AG08395 (cell line): ENCODE results near the gene USP36.
"Not testable (repeated sequence)": the region's sequence is repeated elsewhere in the genome, so short reads cannot be mapped to it uniquely, and the experiment has no call there.

Experiments used
- DNase-seq: peaks from one replicate; pipeline ENCODE4 v3.0.0; 2012; ENCODE audit warnings: mixed read lengths, low spot score

Gene USP36

DNA sequence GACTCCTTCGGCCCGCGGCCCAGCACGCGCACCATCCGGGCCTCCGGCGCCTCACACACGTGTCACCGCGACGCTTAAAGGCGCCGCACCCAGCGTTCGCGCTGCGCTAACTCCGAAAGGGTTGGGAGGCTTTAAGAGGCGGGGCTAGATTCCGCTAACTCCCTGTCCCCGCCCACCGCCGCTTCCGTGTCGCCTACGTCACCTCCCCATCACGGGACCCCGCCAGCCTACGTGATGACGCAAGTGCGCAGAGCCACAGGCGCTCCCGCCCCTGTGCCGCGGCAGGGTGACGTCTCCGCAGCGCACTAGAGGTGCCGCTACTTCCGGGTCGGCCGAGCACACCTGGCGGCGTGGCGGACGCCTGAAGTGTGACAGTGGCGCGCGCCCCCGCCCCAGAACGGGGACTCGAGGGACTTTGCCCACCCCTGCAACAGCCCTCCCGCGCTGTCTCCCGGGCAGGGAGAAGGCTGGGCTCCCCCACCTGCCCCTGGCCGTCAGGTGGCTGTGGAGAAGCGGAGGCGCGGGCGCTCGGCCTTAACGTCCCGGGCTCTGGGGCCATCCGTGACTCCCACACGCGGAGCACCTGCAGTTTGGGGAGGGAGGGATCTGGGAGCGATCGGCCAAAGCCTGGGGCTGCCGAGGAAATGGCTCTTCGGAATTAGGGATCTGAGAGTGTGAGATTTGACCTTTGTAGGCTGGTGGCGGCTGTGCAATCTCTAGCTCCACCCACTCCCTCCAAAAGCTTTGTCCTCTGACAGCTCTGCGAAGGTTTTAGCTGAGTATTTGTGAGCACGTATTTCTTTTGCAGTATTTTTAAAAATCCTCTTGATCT, at the start of gene USP36:
Gene USP36, minus strand, starts transcription at position 35 of the 832 bp plus-strand sequence. CDS start 4,451 bp downstream, outside the sequence.
- DNase-seq = peak; percentile 99

DNA sequence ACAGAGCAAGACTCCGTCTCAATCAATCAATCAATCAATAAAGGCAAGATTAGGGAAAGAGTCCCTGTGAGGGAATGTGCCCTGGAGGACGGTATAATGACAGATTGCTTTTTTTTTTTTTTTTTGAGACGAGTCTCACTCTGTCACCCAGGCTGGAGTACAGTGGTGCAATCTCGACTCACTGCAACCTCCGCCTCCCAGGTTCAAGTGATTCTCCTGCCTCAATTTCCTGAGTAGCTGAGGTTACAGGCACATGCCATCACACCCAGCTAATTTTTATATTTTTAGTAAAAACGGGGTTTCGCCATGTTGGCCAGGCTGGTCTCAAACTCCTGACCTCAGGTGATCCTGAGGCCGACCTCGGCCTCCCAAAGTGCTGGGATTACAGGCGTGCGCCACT, 49.5 kb upstream of the USP36 start:
- not testable (repeated sequence) for DNase-seq

DNA sequence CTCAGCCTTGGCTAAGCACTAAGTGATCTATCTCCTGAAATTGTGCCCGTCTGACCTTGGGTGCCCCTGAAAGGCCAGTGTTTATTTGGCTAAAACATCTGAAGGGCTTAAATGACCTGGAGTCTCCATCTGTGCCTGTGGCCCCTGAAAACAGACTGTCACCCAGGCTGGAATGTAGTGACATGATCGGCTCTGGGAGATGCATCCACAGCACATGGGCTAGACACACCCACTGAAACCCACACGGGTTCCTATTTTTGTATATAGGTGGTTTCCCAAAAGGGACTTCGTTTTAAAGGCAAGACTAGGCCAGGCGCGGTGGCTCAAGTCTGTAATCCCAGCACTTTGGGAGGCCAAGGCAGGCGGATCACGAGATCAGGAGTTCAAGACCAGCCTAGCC, 48.9 kb upstream of the USP36 start:
- no peak for DNase-seq

DNA sequence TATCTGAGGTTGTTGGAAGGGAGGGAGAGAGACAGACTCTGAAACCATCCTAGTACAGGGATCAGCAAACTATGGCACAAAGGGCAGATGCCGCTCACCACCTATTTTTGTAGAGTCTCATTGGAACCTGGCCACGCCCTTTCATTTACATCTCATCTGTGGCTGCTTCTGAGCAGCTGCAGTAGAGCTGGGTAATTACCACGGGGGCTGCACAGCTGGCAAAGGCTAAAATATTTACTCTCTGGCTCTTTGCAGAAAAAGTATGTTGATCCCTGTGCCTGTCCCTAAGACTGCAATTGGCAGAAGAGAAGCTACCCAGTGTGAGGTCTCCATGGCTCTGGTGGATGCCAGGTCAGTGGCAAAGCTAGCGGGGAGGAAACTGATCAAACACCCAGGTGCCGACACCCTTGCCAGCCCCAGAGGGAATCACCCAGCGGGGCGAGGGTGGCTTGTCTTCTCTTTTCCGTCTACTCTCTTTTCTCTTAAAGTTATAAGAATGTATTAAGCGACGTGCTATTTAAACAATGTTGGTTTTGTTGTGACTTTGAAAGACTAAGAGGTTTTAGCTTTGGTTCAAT, 48.4 kb upstream of the USP36 start:
- DNase-seq = no peak

DNA sequence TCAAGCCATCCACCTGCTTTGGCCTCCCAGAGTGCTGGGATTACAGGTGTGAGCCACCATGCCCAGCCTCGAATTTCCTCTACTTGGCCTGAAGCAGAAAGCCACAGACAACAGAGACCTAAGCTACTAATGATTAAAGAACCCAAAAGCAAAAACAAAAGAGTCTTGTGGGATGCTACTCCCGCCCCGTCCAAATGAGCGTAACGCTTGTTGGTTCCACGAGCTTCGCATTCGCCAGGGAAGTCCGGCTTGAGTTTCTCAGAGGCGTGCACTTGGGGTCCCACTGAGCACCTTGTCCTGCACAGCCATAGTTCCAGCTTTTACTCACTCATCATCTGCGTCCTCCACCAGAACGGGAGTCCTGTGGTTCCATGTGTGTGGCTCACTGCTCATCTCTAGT, 46.3 kb upstream of the USP36 start:
- DNase-seq = no peak

DNA sequence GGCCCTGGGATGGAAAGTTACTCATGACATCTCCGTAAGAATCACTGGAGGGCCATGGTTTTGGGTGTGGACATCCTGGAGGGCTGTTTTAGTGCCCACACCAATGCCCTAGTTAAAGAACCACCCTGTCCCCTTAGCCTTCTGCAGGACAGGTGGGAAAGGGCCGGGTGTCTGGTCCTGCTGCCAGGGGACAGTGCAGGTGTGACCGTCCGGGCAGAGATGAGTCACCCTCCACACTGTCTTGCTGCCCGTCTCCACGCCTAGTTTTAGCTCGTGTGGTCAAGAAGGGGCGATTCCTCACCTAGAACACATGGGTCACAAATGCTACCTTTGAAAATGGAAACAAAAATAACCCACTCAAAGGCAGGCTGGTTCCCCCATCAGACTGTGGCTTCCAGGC, 45.3 kb upstream of the USP36 start:
- no peak for DNase-seq

DNA sequence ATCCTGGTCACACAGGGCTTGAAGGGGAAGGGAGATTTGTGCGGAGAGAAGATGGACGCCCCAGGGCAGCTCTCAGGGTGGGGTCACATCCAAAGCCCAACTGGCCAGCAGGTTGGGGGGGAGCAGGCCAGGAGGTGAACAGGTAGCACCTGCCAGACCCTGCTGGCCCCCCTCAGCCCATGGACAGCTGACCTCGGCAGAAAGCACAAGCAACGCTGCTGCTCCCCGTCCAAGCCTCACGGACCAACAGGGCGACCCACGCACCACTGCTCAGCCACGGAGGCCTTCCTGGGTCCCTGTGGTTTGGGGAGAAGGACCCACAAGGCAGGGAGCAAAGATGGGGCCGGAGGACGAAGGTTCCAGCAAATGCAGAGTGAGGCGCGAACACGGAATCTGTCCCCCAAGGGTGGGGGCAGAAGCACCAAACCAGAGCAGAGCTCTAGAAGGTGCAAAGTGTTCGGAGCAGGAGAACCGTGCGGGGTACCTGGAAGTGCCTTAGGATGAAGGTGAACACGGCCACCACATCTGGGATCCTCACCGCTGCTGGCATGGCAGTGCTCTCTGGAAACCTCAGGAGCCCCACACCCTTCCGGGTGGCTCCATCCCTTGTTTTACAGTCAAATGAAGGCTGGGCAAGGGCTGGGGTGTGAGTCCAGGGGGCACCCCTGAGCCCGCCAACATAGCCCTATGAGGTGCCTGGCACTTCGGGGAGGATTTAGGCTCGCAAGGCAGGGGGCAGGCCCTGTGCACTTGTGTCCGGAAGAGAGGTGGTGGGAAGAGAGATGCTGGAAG, 44.5 kb upstream of the USP36 start:
- no peak for DNase-seq

DNA sequence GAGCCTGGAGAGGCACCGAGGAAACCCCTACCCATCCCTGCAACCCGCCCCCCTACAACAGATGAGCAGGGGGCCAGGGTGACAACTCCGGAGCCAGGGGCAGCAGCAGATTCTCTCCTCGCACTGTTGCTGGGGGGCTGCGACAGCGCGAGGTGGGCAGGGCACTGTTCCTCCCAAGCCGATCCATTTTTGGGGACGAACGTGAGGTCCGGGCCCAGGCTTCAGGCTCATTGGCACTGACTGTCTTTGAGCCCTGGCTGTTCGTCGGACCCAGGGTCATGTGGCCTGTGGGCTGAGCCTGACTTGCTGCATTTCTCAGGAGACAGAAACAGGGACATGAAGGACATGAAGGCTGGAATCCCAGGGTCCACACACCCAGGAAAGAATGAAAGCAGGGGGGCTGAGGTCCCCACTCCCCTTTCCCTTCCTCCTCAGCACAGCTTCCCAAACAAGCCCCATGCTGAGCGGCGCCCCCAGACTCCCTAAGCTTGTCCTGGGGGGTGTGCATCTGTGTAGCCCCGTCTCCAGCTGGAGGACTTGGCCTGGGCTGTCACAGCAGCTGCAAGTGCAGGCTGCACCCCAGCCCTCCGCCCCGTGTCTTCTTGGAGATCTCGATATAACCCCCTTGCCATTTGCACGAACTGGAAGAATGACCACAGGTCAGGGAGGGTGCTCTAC, 43.7 kb upstream of the USP36 start:
- no peak for DNase-seq

DNA sequence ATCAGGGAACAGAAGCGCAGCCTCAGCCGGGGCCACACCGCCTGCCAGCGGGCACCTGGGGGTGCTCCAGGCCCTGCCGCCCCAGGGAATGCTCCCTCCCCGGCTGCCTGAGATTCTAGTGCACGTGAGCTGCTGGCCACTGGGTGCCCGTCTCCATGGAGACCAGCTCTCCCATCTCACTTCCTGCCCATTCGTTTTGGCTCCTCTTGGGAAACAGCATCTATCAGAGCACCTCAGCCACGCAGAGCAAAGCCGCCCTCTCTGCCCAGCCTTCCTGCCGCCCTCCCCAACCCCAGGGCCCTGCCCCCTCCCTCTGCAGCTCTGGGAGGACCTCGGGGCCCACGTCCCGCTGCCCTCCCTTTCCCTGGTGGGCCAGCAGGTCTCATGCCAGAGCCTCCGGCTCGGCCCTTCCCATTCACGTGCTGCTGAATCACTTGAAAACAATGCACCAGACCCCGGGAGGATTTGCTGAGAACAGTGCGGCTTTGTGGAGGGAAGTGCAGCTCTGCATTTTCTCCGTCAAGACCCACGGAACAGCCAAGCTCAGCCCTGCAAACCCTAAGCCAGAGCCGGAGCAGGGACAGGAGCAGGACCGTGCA, 43.0 kb upstream of the USP36 start:
- DNase-seq = peak; percentile 95

DNA sequence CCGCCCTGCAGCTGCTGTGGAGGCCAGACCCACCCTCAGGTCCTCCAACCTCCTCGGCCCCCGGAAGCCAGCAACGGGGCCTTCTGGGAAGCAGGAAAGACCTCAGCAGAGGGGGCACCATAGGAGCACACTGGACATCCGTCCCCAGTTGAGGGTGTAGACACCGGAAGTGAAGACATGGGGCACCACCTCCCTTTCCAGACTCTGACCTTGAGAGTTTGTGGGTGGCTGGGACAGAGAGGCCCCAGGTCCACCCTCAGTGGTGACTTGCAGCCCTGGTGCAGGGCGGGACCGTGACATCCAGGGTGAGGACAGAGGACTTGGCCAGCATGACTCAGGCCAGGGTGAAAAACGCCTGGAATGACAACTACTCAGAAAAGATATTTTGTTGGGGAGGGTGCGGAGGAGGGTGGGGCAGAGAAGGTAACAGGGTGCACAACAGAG, 42.5 kb upstream of the USP36 start:
- DNase-seq = peak; percentile 91

DNA sequence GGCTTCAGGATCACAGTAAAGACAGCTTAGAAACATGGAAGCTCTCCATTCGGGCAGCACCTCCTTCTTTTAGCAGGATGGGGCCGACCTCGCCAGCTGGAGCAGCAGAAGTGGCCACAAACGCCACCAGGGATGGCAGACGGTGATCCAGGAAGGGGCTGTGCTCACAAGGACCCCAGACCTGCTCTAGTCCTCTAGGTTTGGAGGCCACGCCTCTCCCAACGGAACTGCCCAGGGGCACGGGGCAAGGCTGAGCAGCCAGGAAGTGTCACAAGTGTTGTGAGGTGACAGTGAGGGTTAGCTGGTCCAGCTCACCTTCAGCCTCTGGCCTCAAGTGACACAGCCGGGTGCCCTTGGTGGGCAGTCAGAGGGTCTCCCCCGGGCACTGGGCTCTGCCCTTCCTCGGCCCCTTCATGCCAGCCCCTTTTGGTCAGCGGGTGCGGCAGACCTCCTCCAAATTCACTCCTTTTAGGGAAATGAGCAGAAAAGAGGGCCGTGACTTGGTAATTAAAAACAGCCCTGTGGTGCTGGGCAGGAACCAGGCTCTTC, 42.0 kb upstream of the USP36 start:
- no peak for DNase-seq

DNA sequence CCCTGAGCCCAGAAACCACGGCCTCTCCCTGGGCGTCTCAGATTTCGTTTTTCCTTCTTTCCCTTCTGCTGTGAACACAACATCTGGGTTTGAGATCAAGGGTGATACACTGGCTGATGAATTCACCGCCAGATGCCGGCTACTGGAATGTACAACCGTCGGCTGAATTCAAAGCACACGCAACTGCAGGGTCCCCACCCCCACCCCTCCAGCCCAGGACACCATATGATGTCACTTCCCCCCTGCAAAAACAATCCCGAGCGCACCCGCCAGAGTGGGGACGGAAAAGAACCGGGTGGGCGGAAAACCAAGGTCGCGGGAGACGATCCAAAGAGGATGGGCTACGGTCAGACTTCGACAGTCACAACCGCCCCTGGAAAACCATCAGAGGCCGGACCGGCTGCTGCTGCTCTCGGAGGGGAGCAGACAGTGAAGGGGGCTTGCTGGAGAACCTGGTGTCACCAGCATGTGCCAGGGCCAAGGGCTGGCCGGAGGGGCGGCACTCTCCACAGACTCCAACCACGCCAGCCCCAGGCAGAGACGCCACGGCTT, 39.1 kb upstream of the USP36 start:
- peak; percentile 83 for DNase-seq

DNA sequence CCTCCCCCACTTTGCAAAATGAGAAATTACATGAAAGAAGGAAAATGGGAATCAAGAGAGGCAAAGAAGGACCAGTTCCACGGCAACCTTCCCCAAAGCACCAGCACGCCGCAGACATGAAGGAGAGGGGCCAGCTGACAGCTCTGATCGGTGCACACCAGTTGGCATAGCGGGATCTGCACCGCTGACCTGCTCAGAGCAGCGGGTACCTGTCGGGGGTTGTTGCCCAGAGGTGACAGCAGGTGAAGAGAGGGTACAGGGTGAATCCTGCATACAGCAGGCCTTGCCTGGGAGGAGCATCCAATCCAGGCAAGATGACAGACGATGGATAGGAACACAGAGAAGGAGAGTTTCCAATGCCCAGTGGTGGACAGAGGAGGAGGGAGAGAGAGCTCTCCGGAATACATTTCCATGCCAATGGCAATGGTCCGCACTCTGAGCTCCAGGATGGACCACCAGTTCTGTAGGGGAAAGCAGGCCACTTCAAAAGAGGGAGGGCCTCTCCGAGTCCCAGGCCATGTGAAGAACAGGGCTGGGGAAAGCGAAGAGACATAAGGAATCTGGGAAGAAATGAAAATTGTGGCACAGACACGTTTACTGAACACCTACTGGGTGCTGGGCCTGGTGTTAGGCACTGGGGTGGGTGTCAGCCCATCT, 38.4 kb upstream of the USP36 start:
- DNase-seq = no peak

DNA sequence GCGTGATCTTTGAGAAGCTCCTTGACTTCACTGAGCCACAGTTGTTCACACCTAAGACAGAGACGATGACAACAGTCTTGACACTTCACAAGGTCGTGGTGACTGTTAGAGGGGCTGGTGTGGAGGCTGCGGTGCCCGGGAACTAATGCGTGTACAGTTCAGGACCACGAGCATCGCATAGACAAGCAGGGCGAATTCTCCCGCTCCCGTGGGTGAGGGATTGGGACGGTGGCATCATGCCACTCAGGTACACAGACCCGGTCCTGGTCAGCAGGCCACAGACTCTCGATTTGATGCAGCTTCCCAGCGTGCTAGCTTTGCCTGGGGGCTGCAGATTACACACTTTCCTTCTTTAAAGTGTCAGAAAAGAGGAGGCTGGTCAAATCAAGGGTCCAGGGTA, 37.6 kb upstream of the USP36 start:
- DNase-seq = no peak

DNA sequence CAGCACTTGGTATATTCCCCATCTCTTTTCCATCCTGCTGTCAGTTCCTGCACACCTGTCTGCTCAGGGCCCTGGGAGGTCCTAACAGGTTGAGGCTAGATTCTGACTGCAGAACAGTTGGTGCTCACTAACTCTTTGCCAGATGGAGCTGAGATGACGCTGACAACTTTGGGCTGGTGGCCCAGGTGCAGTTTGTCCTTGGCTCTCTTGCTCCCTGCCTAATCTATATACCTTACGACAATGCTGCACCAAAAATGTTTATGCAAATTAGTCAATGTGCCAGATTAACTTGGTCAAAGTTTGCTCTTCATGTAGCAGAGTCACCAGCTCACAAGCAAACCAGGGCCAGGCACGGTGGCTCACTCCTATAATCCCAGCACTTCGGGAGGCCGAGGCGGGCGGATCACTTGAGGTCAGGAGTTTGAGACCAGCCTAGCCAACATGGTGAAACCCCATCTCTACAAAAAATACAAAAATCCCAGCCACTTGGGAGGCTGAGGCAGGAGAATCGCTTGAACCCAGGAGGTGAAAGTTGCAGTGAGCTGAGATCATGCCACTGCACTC, 36.4 kb upstream of the USP36 start:
- not testable (repeated sequence) for DNase-seq

DNA sequence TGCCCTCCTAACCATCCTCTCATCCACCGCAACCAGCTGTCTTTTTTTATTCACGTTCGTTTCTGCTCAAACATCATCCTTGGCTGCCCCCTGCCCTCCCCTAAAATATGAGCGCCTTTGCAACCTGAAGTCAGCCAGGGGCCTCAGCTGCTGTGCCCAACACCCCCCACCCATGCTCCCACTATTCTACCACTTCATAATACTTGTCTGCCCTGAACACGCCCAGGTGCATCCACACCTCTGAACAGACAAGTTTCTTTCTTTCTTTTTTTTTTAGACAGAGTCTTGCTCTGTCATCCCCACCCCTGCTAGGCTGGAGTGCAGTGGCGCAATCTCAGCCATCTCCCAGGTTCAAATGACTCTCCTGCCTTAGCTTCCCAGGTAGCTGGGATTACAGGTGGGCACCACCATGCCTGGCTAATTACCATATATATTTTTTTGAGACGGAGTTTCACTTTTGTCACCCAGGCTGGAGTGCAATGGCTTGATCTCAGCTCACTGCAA, 35.5 kb upstream of the USP36 start:
- no peak for DNase-seq

DNA sequence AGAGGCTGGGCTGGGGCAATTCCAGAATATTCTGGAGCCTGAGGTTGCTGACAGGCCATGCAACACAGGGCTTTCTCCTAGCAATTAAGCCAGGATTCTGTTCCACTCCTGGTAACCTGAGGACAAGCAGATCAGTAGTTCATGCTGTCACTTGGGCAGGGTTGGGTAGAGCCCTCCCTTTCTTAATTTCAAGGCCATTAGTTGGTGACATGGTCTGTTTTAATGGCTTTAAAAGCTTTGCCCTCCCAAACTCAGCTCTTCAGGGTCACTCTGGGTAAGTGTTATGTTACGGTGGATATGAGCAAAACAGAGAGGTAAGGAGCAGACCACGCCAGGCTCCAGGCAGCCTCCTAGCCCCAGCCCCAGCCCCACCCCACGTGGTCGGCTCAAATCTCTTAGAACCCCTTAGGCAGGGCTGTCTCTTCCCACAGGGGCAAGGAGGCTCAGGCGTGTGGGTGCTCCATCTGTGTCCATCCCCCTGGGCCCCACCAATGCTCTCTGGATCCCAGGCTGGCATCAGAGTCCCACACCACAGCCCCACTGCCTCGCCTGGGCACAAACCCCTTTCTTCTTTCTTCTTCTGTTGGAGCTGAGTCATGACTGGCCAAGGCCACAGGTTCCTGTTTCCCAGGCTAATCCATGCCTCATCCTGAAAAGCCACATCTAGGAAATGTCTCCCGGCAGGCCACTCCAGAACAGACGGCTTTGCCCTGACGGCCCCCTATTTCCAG, 34.9 kb upstream of the USP36 start:
- DNase-seq = no peak

DNA sequence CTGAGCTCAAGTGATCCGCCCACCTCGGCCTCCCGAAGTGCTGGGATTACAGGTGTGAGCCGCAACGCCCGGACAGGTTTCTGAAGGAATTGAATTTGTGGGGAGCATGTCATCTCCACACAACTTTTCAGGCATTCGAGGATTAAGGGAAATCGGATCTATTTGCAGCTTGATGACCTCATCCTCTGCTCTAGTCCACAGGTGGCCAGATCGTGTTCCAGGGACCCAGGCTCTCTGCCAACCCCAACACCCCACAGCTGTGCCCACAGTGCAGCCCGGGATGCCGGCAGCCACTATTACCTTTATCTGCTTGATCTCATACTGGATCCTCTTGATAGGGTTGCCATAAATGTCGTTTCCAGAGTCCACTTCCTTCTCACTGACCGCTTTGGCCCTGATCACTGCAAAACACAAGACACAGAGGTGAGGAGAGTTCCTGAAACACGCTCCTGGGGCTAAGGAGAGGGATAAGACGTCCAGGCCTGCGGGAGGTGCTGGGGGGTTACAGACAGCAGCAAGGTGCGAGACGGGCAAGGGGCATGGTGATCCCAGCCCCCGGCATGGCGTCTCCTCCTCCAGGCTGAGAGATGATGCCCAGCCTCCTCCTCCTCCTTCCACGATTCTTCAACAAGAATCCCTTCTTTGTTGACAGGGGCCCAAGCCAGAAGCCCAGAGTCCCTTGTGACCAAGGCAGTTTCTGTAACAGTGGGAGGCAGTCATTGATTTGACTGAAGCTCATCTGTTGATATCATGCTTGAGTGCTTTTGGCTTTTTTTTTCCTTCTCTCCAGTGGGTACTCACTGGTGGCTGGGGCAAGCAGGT, 33.1 kb upstream of the USP36 start:
- no peak for DNase-seq

DNA sequence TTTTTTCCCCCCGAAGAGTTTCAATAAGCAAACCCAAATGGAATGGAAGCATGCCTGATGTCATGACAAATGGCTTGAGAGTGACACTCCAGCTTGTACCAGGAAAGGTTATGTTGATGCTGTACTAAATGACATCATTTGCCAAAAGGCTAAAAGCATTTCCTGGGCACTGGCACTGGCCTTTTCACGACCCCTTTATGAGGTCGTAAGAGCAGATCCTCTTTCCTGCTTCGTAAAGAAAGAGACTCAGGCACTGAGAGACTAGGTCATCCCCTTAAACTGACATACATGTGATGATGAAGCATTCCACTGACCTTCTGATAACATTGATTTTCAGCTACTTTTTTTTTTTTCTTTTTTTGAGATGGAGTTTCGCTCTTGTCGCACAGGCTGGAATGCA, 31.9 kb upstream of the USP36 start:
- no peak for DNase-seq
